ENCODE measurements around the gene NEGR1.

- TF ChIP-seq POLR2A (IDR thresholded peaks at IDR 0.05; ENCODE audit: low read depth, low read length) (peak; percentile 66), CTCF (IDR thresholded peaks at IDR 0.05; ENCODE audit: extremely low read depth in 1 of 2, insufficient read depth in 1 of 2, low read depth in 1 of 2, low read length in 2 of 2) (no peak), EZH2 (IDR thresholded peaks at IDR 0.05; ENCODE audit: borderline replicate concordance, low read depth, low read length, severe bottlenecking) (no peak)
These were observed 1.2 kb upstream of the NEGR1 start for GRCh38 chr1:72283307-72284083.
